ENCODE results near the gene CNTN4.

Gene CNTN4

DNA sequence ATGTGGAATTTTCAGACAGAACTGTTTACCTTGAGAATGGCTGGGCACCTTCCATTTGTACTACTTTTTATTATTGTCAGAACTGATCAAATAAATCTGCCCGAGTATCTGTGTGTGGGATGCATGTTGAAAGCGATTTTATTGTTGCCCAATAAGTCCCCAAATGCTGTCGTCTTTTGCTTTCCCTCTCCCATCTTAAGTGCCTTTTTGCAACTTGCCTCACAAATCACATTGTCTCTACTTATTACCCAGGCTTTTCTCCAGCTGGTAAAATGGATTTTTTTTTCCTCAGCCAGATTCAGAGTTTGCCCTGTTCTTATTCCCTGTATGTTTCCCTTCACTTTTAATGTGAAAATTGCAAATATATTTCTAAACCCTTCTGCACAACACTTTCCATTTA, 163.1 kb downstream of the CNTN4 start:
- no peaks in the 10 kb centered on the region for H3K9me3 ChIP-seq (ENCODE audit: insufficient read depth, low read length)
- no peak overlapping the region for H3K9ac ChIP-seq (ENCODE audit: insufficient read length, low read depth)
- no peak for TF ChIP-seq ZNF274 (IDR thresholded peaks at IDR 0.05; ENCODE audit: low read depth, low read length)
- TF ChIP-seq SUZ12 (IDR thresholded peaks at IDR 0.05; ENCODE audit: extremely low read depth, insufficient read depth, insufficient read length): no peak
- TF ChIP-seq YY1 (IDR thresholded peaks at IDR 0.05; ENCODE audit: insufficient read depth, insufficient read length): no peak
- no peak for DNase-seq (ENCODE audit: low read depth, low spot score)
- H3K4me1 ChIP-seq (ENCODE audit: insufficient read depth, insufficient read length): no peaks in the 10 kb centered on the region
- no peaks in the 10 kb centered on the region for H3K27me3 ChIP-seq (ENCODE audit: insufficient read depth, insufficient read length)
- H3K4me3 ChIP-seq (ENCODE audit: insufficient read length, low read depth): no peak overlapping the region
- H3K36me3 ChIP-seq (ENCODE audit: insufficient read depth, insufficient read length, low read length): no peaks in the 10 kb centered on the region

DNA sequence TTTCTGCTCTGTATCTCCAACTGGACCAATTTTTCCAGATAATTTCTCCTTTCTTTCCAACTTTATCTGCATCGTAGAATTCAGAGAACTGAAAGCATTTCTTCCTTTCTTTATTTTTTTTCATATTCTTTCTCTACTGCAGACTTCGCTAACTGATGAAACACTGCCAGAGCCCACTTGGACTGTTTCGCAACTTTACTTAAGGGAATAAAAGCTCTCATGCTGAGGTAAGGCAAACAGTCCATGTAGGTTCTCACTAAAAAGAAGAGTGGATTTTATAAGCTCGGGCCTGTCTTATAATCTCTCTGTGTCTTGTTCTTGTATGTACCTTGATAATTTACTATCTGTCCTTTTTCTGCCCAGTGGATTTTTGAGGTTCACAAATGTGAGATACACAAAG, 163.5 kb downstream of the CNTN4 start:
- Histone ChIP-seq H3K9me3 (ENCODE audit: insufficient read depth, low read length) (no peaks in the 10 kb centered on the region), H3K36me3 (ENCODE audit: insufficient read depth, insufficient read length, low read length) (no peaks in the 10 kb centered on the region), H3K4me1 (ENCODE audit: insufficient read depth, insufficient read length) (no peaks in the 10 kb centered on the region), H3K4me3 (ENCODE audit: insufficient read length, low read depth) (no peak overlapping the region), H3K9ac (ENCODE audit: insufficient read length, low read depth) (no peak overlapping the region), H3K27me3 (ENCODE audit: insufficient read depth, insufficient read length) (no peaks in the 10 kb centered on the region)
- no peak for TF ChIP-seq SUZ12 (IDR thresholded peaks at IDR 0.05; ENCODE audit: extremely low read depth, insufficient read depth, insufficient read length)
- TF ChIP-seq YY1 (IDR thresholded peaks at IDR 0.05; ENCODE audit: insufficient read depth, insufficient read length): no peak
- no peak for TF ChIP-seq ZNF274 (IDR thresholded peaks at IDR 0.05; ENCODE audit: low read depth, low read length)
- DNase-seq (ENCODE audit: low read depth, low spot score): no peak

DNA sequence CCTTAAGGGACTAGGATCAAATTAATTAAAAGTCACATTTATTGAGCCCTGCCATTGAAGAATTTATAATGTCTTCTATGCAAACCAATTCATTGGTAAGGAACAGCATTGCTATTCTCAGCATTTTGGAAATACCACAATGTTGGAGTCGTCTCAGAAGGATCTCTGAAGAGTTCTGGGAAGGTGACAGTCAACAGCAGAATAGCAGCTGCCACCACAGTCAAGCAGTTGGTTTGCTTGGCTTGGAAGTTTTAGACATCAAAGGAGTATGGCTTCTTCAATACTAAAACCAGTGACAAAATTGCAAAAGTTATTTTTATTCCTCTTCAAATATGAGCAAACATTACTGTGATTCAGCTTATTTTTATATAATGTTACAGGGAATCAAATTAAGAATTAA, 167.9 kb downstream of the CNTN4 start:
- Histone ChIP-seq H3K9me3 (ENCODE audit: insufficient read depth, low read length) (no peaks in the 10 kb centered on the region), H3K4me1 (ENCODE audit: insufficient read depth, insufficient read length) (no peaks in the 10 kb centered on the region), H3K27me3 (ENCODE audit: insufficient read depth, insufficient read length) (no peaks in the 10 kb centered on the region), H3K36me3 (ENCODE audit: insufficient read depth, insufficient read length, low read length) (no peaks in the 10 kb centered on the region), H3K4me3 (ENCODE audit: insufficient read length, low read depth) (no peak overlapping the region), H3K9ac (ENCODE audit: insufficient read length, low read depth) (no peak overlapping the region)
- TF ChIP-seq ZNF274 (IDR thresholded peaks at IDR 0.05; ENCODE audit: low read depth, low read length) (no peak), SUZ12 (IDR thresholded peaks at IDR 0.05; ENCODE audit: extremely low read depth, insufficient read depth, insufficient read length) (no peak), YY1 (IDR thresholded peaks at IDR 0.05; ENCODE audit: insufficient read depth, insufficient read length) (no peak)
- no peak for DNase-seq (ENCODE audit: low read depth, low spot score)

DNA sequence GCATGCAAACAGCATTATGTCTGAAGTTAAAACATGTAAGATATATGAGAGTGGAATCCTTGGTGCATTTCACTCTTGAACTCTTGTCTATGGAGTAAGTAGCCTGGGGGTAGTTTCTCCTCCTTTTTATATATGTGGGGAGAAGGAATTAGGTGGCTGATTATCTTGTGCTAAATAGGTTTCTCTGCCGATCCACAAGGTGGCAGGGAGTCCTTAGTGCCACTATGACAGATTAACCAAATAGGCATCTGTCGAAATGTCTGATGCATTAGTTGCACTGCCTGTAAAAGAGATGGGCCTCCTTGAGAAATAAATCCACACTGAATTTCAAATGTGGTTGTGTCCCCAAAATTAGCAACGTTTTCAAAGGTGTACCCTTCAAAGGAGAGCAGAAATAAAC, 170.1 kb downstream of the CNTN4 start:
- TF ChIP-seq SUZ12 (IDR thresholded peaks at IDR 0.05; ENCODE audit: extremely low read depth, insufficient read depth, insufficient read length) (no peak), YY1 (IDR thresholded peaks at IDR 0.05; ENCODE audit: insufficient read depth, insufficient read length) (no peak), ZNF274 (IDR thresholded peaks at IDR 0.05; ENCODE audit: low read depth, low read length) (no peak)
- Histone ChIP-seq H3K9ac (ENCODE audit: insufficient read length, low read depth) (no peak overlapping the region), H3K4me3 (ENCODE audit: insufficient read length, low read depth) (no peak overlapping the region), H3K36me3 (ENCODE audit: insufficient read depth, insufficient read length, low read length) (no peaks in the 10 kb centered on the region), H3K27me3 (ENCODE audit: insufficient read depth, insufficient read length) (no peaks in the 10 kb centered on the region), H3K9me3 (ENCODE audit: insufficient read depth, low read length) (no peaks in the 10 kb centered on the region), H3K4me1 (ENCODE audit: insufficient read depth, insufficient read length) (no peaks in the 10 kb centered on the region)
- DNase-seq (ENCODE audit: low read depth, low spot score): peak; percentile 2

DNA sequence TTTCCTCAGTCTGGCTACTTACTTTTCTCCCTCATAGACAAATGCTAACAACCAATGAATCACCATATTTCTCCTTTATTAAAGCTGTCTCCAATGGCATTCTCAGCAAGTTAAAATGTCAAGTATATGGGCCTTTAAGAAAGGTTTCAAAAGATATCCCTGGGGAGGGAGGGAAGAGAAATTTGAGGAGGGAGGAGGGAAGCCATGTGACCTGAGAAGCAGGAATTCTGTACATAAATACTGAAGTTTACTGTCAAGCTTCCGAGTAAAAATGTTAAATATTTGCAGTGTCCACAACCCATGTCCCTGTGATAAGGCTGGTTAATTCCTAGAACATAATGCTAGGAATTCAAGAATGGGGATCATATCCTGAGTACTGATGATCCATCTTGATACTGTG, 175.9 kb downstream of the CNTN4 start:
- no peak for DNase-seq (ENCODE audit: low read depth, low spot score)
- H3K27me3 ChIP-seq (ENCODE audit: insufficient read depth, insufficient read length): no peaks in the 10 kb centered on the region
- no peaks in the 10 kb centered on the region for H3K36me3 ChIP-seq (ENCODE audit: insufficient read depth, insufficient read length, low read length)
- H3K4me3 ChIP-seq (ENCODE audit: insufficient read length, low read depth): no peak overlapping the region
- H3K9me3 ChIP-seq (ENCODE audit: insufficient read depth, low read length): no peaks in the 10 kb centered on the region
- no peaks in the 10 kb centered on the region for H3K4me1 ChIP-seq (ENCODE audit: insufficient read depth, insufficient read length)
- H3K9ac ChIP-seq (ENCODE audit: insufficient read length, low read depth): no peak overlapping the region
- no peak for TF ChIP-seq YY1 (IDR thresholded peaks at IDR 0.05; ENCODE audit: insufficient read depth, insufficient read length)
- no peak for TF ChIP-seq ZNF274 (IDR thresholded peaks at IDR 0.05; ENCODE audit: low read depth, low read length)
- no peak for TF ChIP-seq SUZ12 (IDR thresholded peaks at IDR 0.05; ENCODE audit: extremely low read depth, insufficient read depth, insufficient read length)

DNA sequence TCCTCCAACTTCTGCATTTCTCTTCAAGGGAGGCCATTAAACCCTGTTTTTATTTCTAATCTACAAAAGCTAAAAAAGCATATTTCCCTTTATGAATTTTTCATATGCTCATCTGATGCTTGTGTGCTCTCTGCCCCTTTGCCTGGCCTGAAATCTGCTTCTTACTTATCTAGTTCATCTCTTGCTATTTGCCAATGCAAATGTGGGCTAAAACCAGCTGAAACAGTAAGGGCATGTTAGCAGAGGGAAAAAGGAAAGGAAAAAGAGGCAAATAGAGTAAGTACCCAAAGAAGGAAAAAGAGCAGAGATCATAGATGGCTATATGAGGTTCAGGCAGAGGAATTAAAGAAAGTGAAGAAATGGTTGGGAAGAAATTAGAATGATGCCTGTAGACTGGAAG, 185.2 kb downstream of the CNTN4 start:
- Histone ChIP-seq H3K4me1 (ENCODE audit: insufficient read depth, insufficient read length) (no peaks in the 10 kb centered on the region), H3K27me3 (ENCODE audit: insufficient read depth, insufficient read length) (no peaks in the 10 kb centered on the region), H3K36me3 (ENCODE audit: insufficient read depth, insufficient read length, low read length) (no peaks in the 10 kb centered on the region), H3K4me3 (ENCODE audit: insufficient read length, low read depth) (no peak overlapping the region), H3K9ac (ENCODE audit: insufficient read length, low read depth) (no peak overlapping the region), H3K9me3 (ENCODE audit: insufficient read depth, low read length) (no peaks in the 10 kb centered on the region)
- no peak for DNase-seq (ENCODE audit: low read depth, low spot score)
- TF ChIP-seq YY1 (IDR thresholded peaks at IDR 0.05; ENCODE audit: insufficient read depth, insufficient read length) (no peak), ZNF274 (IDR thresholded peaks at IDR 0.05; ENCODE audit: low read depth, low read length) (no peak), SUZ12 (IDR thresholded peaks at IDR 0.05; ENCODE audit: extremely low read depth, insufficient read depth, insufficient read length) (no peak)

DNA sequence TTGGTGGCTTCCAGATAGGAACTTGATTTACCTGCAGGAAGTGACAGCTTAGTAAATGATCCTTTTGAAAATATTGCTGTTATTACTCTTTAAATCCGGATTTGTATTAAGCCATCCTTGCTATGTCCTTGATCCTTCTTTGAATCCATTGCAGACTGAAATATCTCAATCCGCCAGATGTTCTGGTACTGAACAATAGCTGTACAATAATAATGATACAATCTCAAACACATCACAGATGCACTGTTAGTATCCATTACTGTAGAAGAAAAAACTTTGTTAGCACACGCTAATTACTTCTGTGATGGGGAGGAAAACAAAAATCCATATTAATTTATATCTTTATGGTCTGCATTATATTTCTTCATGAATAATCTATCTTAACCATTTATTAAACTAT, 202.3 kb downstream of the CNTN4 start:
- TF ChIP-seq ZNF274 (IDR thresholded peaks at IDR 0.05; ENCODE audit: low read depth, low read length): no peak
- TF ChIP-seq SUZ12 (IDR thresholded peaks at IDR 0.05; ENCODE audit: extremely low read depth, insufficient read depth, insufficient read length): no peak
- no peak for TF ChIP-seq YY1 (IDR thresholded peaks at IDR 0.05; ENCODE audit: insufficient read depth, insufficient read length)
- no peak for DNase-seq (ENCODE audit: low read depth, low spot score)
- H3K36me3 ChIP-seq (ENCODE audit: insufficient read depth, insufficient read length, low read length): no peaks in the 10 kb centered on the region
- no peak overlapping the region for H3K4me3 ChIP-seq (ENCODE audit: insufficient read length, low read depth)
- H3K4me1 ChIP-seq (ENCODE audit: insufficient read depth, insufficient read length): no peaks in the 10 kb centered on the region
- H3K27me3 ChIP-seq (ENCODE audit: insufficient read depth, insufficient read length): no peaks in the 10 kb centered on the region
- no peak overlapping the region for H3K9ac ChIP-seq (ENCODE audit: insufficient read length, low read depth)
- no peaks in the 10 kb centered on the region for H3K9me3 ChIP-seq (ENCODE audit: insufficient read depth, low read length)

DNA sequence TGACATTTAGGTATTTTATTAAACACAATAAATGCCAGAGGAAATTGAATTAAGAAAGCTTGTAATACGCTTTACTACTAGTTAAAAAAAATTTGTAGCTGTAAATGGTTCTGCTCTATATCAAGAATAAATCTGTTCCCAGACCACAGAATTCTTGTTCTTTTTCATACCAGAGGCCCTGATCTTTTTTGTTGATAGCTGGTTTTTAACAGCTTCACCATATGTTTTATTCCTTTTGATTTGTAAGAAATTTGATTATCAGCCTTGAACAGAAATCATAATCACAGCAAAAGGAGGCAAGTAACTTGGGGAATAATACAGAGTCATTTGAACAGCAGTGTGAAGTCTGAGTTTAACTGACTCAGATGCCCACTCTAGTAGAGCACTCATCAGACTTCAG, 202.7 kb downstream of the CNTN4 start:
- Histone ChIP-seq H3K9me3 (ENCODE audit: insufficient read depth, low read length) (no peaks in the 10 kb centered on the region), H3K9ac (ENCODE audit: insufficient read length, low read depth) (no peak overlapping the region), H3K36me3 (ENCODE audit: insufficient read depth, insufficient read length, low read length) (no peaks in the 10 kb centered on the region), H3K27me3 (ENCODE audit: insufficient read depth, insufficient read length) (no peaks in the 10 kb centered on the region), H3K4me3 (ENCODE audit: insufficient read length, low read depth) (no peak overlapping the region), H3K4me1 (ENCODE audit: insufficient read depth, insufficient read length) (no peaks in the 10 kb centered on the region)
- no peak for DNase-seq (ENCODE audit: low read depth, low spot score)
- TF ChIP-seq SUZ12 (IDR thresholded peaks at IDR 0.05; ENCODE audit: extremely low read depth, insufficient read depth, insufficient read length) (no peak), ZNF274 (IDR thresholded peaks at IDR 0.05; ENCODE audit: low read depth, low read length) (no peak), YY1 (IDR thresholded peaks at IDR 0.05; ENCODE audit: insufficient read depth, insufficient read length) (no peak)
